Esophagus squamous epithelium (tissue), 5 donors: ENCODE results near the gene C2CD4C. TPM values are rescaled to one million over a fixed set of nuclear protein-coding genes. Genes with fewer than 3 reads are reported as not detected.

Experiments used
- DNase-seq: peaks from one replicate; lab custom pipeline; 2025; lab: John Stamatoyannopoulos, UW
- H3K27ac ChIP-seq, 4 donors: fragments of 200-600 bp; sonication (generic); one replicate each; pipeline ENCODE4 v1.5.1; 2016 to 2019; ENCODE audit warnings: mild to moderate bottlenecking in 1 of 4
- H3K27me3 ChIP-seq, 4 donors: fragments of 200-600 bp; sonication (generic); 1 replicate in 3 of 4; 2 replicates in 1 of 4; pipeline versions ENCODE4 v1.5.1 to v1.6.0; 2017 to 2021; ENCODE audit warnings: antibody characterized with exemption in 1 of 4
- H3K36me3 ChIP-seq, 3 donors: fragments of 200-600 bp; sonication (generic); one replicate each; pipeline ENCODE4 v1.5.1; 2016 to 2019
- H3K4me1 ChIP-seq, 3 donors: fragments of 200-600 bp; sonication (generic); one replicate each; pipeline ENCODE4 v1.5.1; 2017 to 2019
- H3K4me3 ChIP-seq, 4 donors: fragments of 200-600 bp; sonication (generic); 1 replicate in 3 of 4; 2 replicates in 1 of 4; pipeline ENCODE4 v1.5.1; 2016 to 2019; ENCODE audit warnings: mild to moderate bottlenecking in 2 of 4, moderate library complexity in 1 of 4
- H3K9me3 ChIP-seq, 3 donors: fragments of 200-600 bp; sonication (generic); one replicate each; pipeline ENCODE4 v1.5.1; 2016 to 2019
- CTCF ChIP-seq, 6 experiments: fragments of 450-650 bp in 4 of 6; fragments of 200-600 bp in 2 of 6; sonication (generic) in 2 of 6; IDR thresholded peaks; one replicate each; pipeline ENCODE4 v1.5.1; 2016 to 2019; ENCODE audit warnings: antibody characterized with exemption in 6 of 6, mild to moderate bottlenecking in 4 of 6, moderate library complexity in 4 of 6
- POLR2A ChIP-seq, 4 donors: fragments of 450-650 bp; IDR thresholded peaks; one replicate each; pipeline ENCODE4 v1.6.1; 2017; ENCODE audit warnings: antibody characterized with exemption in 4 of 4, mild to moderate bottlenecking in 4 of 4, moderate library complexity in 3 of 4
- WGBS, 2 donors: methylation state at CpG; one replicate each; pipeline ENCODE4 v1.1.5; 2018; 5-methylcytosine and 5-hydroxymethylcytosine counted together
- intact Hi-C: fragments of 100-400 bp; cut with DNase I; formaldehyde crosslinking; loops from one replicate; pipeline ENCODE4 v1.15.0; 2022
- total RNA-seq, 4 donors: library from RNA; depleted of rRNA; stranded (reverse); fragments of >200 nt; gene quantifications; one replicate each; pipeline ENCODE4 v1.1.0, GENCODE V29; 2016
- donor health status: DM: yes; HTN: yes; CAD: no.

C2CD4C gene
- total RNA-seq, 4 donors from 2014 or later, result 0.15 to 1.1 (median 0.45) TPM

GRCh38 chr19:442085-442484, 33.1 kb upstream of the C2CD4C start:
- Histone ChIP-seq H3K27me3 (peaks cover 0 to 37% (median 0%) of the 10 kb centered on the region in 4 donors), H3K36me3 (no peaks in the 10 kb centered on the region), H3K9me3 (no peaks in the 10 kb centered on the region), H3K4me1 (no peaks in the 10 kb centered on the region), H3K4me3 (no peak overlapping the region), H3K27ac (no peak overlapping the region)
- TF ChIP-seq CTCF (IDR thresholded peaks at IDR 0.05) (no peak), POLR2A (IDR thresholded peaks at IDR 0.05) (no peak)
- 76 to 89% methylated on average over 2 of the region's 2 CpGs for WGBS, 2 donors
- intact Hi-C loops, result no loop called here
- DNase-seq, result no peak

- no peak overlapping the region for H3K4me3 ChIP-seq
- H3K27ac ChIP-seq, result no peak overlapping the region
- H3K4me1 ChIP-seq, result no peaks in the 10 kb centered on the region
- intact Hi-C loops, result no loop called here
- H3K36me3 ChIP-seq, result no peaks in the 10 kb centered on the region
- TF ChIP-seq POLR2A (IDR thresholded peaks at IDR 0.05), result no peak
- TF ChIP-seq CTCF (IDR thresholded peaks at IDR 0.05), result no peak
- no peaks in the 10 kb centered on the region for H3K9me3 ChIP-seq
- WGBS, 2 donors, result 49 to 63% methylated on average over 14 to 17 of the region's 23 CpGs
- DNase-seq, result no peak
- peaks cover 0 to 45% (median 0%) of the 10 kb centered on the region in 4 donors for H3K27me3 ChIP-seq
Observed at GRCh38 chr19:441213-441836, 32.4 kb upstream of the C2CD4C start.

GRCh38 chr19:440391-441212, 31.7 kb upstream of the C2CD4C start:
- Histone ChIP-seq H3K9me3 (no peaks in the 10 kb centered on the region), H3K27me3 (peaks cover 0 to 51% (median 0%) of the 10 kb centered on the region in 4 donors), H3K4me3 (no peak overlapping the region), H3K36me3 (no peaks in the 10 kb centered on the region), H3K27ac (no peak overlapping the region), H3K4me1 (no peaks in the 10 kb centered on the region)
- intact Hi-C loops, result no loop called here
- DNase-seq, result no peak
- TF ChIP-seq POLR2A (IDR thresholded peaks at IDR 0.05) (no peak), CTCF (IDR thresholded peaks at IDR 0.05) (no peak)
- WGBS, 2 donors, result 74 to 79% methylated on average over 23 to 26 of the region's 48 CpGs

- intact Hi-C loops, result no loop called here
- Histone ChIP-seq H3K27ac (no peak overlapping the region), H3K4me1 (no peaks in the 10 kb centered on the region), H3K27me3 (peaks cover 0 to 51% (median 0%) of the 10 kb centered on the region in 4 donors), H3K9me3 (no peaks in the 10 kb centered on the region), H3K36me3 (no peaks in the 10 kb centered on the region), H3K4me3 (no peak overlapping the region)
- TF ChIP-seq POLR2A (IDR thresholded peaks at IDR 0.05) (no peak), CTCF (IDR thresholded peaks at IDR 0.05) (no peak)
- 73 to 79% methylated on average over 3 to 7 of the region's 27 CpGs for WGBS, 2 donors
- no peak for DNase-seq
Observed at GRCh38 chr19:439167-439900, 30.4 kb upstream of the C2CD4C start.
